A549 (cell line): ENCODE results near the gene LRIG2. TPM values are rescaled to one million over a fixed set of nuclear protein-coding genes. Genes with fewer than 3 reads are reported as not detected.
"Not testable (repeated sequence)": the region's sequence is repeated elsewhere in the genome, so short reads cannot be mapped to it uniquely, and the experiment has no call there.

Experiments
- ATAC-seq, 2 experiments: fragments of 200-7000 bp in 1 of 2; fragments of >200 bp in 1 of 2; cut with Nextera tagmentation in 1 of 2; cut with Tn5 transposase in 1 of 2; 3 replicates each; pipeline versions ENCODE4 v1.8.0 to v1.9.1; 2018 to 2020; ENCODE audit warnings: mild to moderate bottlenecking in 1 of 2, moderate library complexity in 1 of 2
- CTCF ChIA-PET: fragments of 300-600 bp; sonication (Branson Sonifier 250); formaldehyde crosslinking; extraction: SDS; loops from one replicate; lab custom pipeline; 2021; ENCODE audit warnings: antibody characterized with exemption, inconsistent platforms; lab: Yijun Ruan, JAX
- POLR2A ChIA-PET: fragments of 350-600 bp; formaldehyde crosslinking; extraction: SDS; loops from one replicate; lab custom pipeline; 2021; ENCODE audit warnings: antibody characterized with exemption, inconsistent platforms; lab: Yijun Ruan, JAX
- DNase-seq, 2 experiments: peaks; one replicate each; pipeline versions ENCODE4 v3.0.0 to v3.0.0-alpha.2; 2011 to 2016; ENCODE audit warnings: low read depth in 1 of 2, low spot score in 1 of 2
- FAIRE-seq: peaks from 2 replicates; lab custom pipeline; 2011; peaks lifted over from hg19 to GRCh38; lab: Jason Lieb, UNC
- H3K27ac ChIP-seq, 2 experiments: fragments of >200 bp; sonication (Bioruptor Twin); formaldehyde crosslinking; 3 replicates each; pipeline ENCODE4 v1.5.1; 2016 to 2017
- H3K4me1 ChIP-seq: fragments of >200 bp; sonication (Bioruptor Twin); formaldehyde crosslinking; 3 replicates; pipeline ENCODE4 v1.6.1; 2016
- H3K4me2 ChIP-seq: fragments of >200 bp; sonication (Bioruptor Twin); formaldehyde crosslinking; 3 replicates; pipeline ENCODE4 v1.6.1; 2016
- H3K4me3 ChIP-seq: fragments of >200 bp; sonication (Bioruptor Twin); formaldehyde crosslinking; 3 replicates; pipeline ENCODE4 v1.5.1; 2016
- H3K9me3 ChIP-seq: fragments of >200 bp; sonication (Bioruptor Twin); formaldehyde crosslinking; 3 replicates; pipeline ENCODE4 v1.6.1; 2016
- CBX8 ChIP-seq: fragments of 200-600 bp; sonication (generic); IDR thresholded peaks from 2 replicates; pipeline ENCODE4 v1.6.1; 2016
- CHD4 ChIP-seq: fragments of 200-600 bp; sonication (generic); IDR thresholded peaks from 2 replicates; pipeline ENCODE4 v1.6.1; 2016; ENCODE audit warnings: antibody characterized with exemption, mild to moderate bottlenecking, borderline replicate concordance
- E2F6 ChIP-seq: IDR thresholded peaks from 2 replicates; pipeline ENCODE4 v1.6.1; 2012; ENCODE audit warnings: low read depth, borderline replicate concordance
- FOSB ChIP-seq: fragments of 250-450 bp; sonication (Bioruptor Pico); IDR thresholded peaks from 2 replicates; pipeline ENCODE4 v1.5.0; 2020; ENCODE audit warnings: mild to moderate bottlenecking, moderate library complexity
- HMGXB4 ChIP-seq: fragments of 250-450 bp; sonication (Bioruptor Pico); IDR thresholded peaks from 2 replicates; pipeline ENCODE4 v1.5.0; 2021; ENCODE audit warnings: mild to moderate bottlenecking, moderate library complexity, borderline replicate concordance
- HOXB5 ChIP-seq: fragments of 250-450 bp; sonication (Bioruptor Pico); IDR thresholded peaks from 2 replicates; pipeline ENCODE4 v1.5.0; 2020; ENCODE audit warnings: mild to moderate bottlenecking, moderate library complexity
- JUN ChIP-seq, 2 experiments: fragments of >200 bp; sonication (Bioruptor Twin); formaldehyde crosslinking; IDR thresholded peaks; 2 replicates in 1 of 2; 3 replicates in 1 of 2; pipeline ENCODE4 v1.6.1; 2016 to 2017
- MAX ChIP-seq: IDR thresholded peaks from 2 replicates; pipeline ENCODE4 v1.6.1; 2012
- MYC ChIP-seq: IDR thresholded peaks from 2 replicates; pipeline ENCODE4 v1.6.1; 2012; ENCODE audit warnings: mild to moderate bottlenecking, inconsistent platforms, low read length, improper control_type of control experiment, borderline replicate concordance
- PBX3 ChIP-seq: IDR thresholded peaks from 2 replicates; pipeline ENCODE4 v1.6.1; 2012
- PHF8 ChIP-seq: fragments of 200-600 bp; sonication (generic); IDR thresholded peaks from 2 replicates; pipeline ENCODE4 v1.6.1; 2016; ENCODE audit warnings: low read depth, mild to moderate bottlenecking, antibody characterized with exemption, moderate library complexity, borderline replicate concordance
- POLR2A ChIP-seq: IDR thresholded peaks from 2 replicates; pipeline ENCODE4 v1.6.1; 2012; ENCODE audit warnings: mild to moderate bottlenecking, low read length
- RAD21 ChIP-seq, 2 experiments: fragments of >200 bp in 1 of 2; sonication (Bioruptor Twin) in 1 of 2; formaldehyde crosslinking in 1 of 2; IDR thresholded peaks in 1 of 2; conservative IDR thresholded peaks in 1 of 2; 2 replicates in 1 of 2; 3 replicates in 1 of 2; pipeline ENCODE4 v1.6.1; 2012 to 2018; ENCODE audit warnings: inconsistent platforms in 1 of 2
- RARB ChIP-seq: fragments of 250-450 bp; sonication (Bioruptor Pico); IDR thresholded peaks from 2 replicates; pipeline ENCODE4 v1.8.0; 2021; ENCODE audit warnings: mild to moderate bottlenecking, moderate library complexity
- SMC3 ChIP-seq: fragments of >200 bp; sonication (Bioruptor Twin); formaldehyde crosslinking; IDR thresholded peaks from 3 replicates; pipeline ENCODE4 v1.6.1; 2018; ENCODE audit warnings: inconsistent platforms
- WGBS: methylation state at CpG from one replicate; pipeline ENCODE4 v1.1.6; 2017; ENCODE audit errors: missing lambda C conversion rate; 5-methylcytosine and 5-hydroxymethylcytosine counted together
- polyA minus RNA-seq: library from RNA; depleted of rRNA, polyadenylated mRNA; stranded (reverse); fragments of >200 nt; gene quantifications from 2 replicates; pipeline ENCODE4 v1.2.3, GENCODE V29; 2011; rRNA and poly(A)+ RNA removed
- polyA plus RNA-seq, 4 experiments: library from polyadenylated mRNA; depleted of rRNA in 3 of 4; stranded (reverse); fragments of >200 nt; fragmentation: RNase III in 1 of 4; extraction: RNeasy Plus Mini Kit Qiagen cat#74134 plus additional on column Dnase treatment in 1 of 4; gene quantifications; 2 replicates in 3 of 4; 3 replicates in 1 of 4; pipeline ENCODE4 v1.2.3, GENCODE V29; 2011 to 2017
- TF ChIP-seq, protein P1 (sequence below): fragments of 450-650 bp; IDR thresholded peaks from 2 replicates; pipeline ENCODE4 v1.6.1; 2014; ENCODE audit warnings: antibody characterized with exemption
- TF ChIP-seq, protein P2 (sequence below): fragments of >200 bp; sonication (Bioruptor Twin); formaldehyde crosslinking; IDR thresholded peaks from 3 replicates; pipeline ENCODE4 v1.6.1; 2016
- TF ChIP-seq, protein P3 (sequence below): fragments of >200 bp; sonication (Bioruptor Twin); formaldehyde crosslinking; IDR thresholded peaks from 3 replicates; pipeline ENCODE4 v1.5.1; 2016

The LRIG2 gene
- polyA plus RNA-seq (2011; rRNA removed) (7.4 and 9.3 TPM in 2 replicates), polyA plus RNA-seq (2017; fragmentation: RNase III; extraction: RNeasy Plus Mini Kit Qiagen cat#74134 plus additional on column Dnase treatment) (2.8 to 3.0 TPM (median 2.8 TPM) in 3 replicates), polyA minus RNA-seq (18.3 and 20.6 TPM in 2 replicates)
- 2.2 and 2.8 TPM in 2 replicates for polyA plus RNA-seq (2012; cell fraction: cytosol; rRNA removed)
- 4.8 and 7.3 TPM in 2 replicates for polyA plus RNA-seq (2012; cell fraction: nucleus; rRNA removed)

GRCh38 chr1:113072757-113073478, at the start of gene LRIG2:
TSS of gene LRIG2 (plus strand) at chr1:113073198. CDS start at chr1:113073407, 209 bp downstream.
- under 1% methylated on average over 13 of the region's 49 CpGs for WGBS
- peak; percentile 80 to 97 for DNase-seq
- POLR2A ChIA-PET = interaction anchor here (0.5 to 1.9 kb wide), 13 partner anchors 9 to 687 kb away, joined by 3 to 22 read pairs (median 4); partner anchors contain the start of genes MAGI3, PHTF1, PPM1J and SLC16A1
- Histone ChIP-seq H3K27ac (peak within 1 kb of the TSS; percentile 97), H3K4me3 (peak within 1 kb of the TSS; percentile 94), H3K4me2 (peak within 1 kb of the TSS; percentile 82), H3K9me3 (no peaks in the 10 kb centered on the region), H3K4me1 (peaks cover 8% of the 10 kb centered on the region; the same call in 2 of the 3 replicates)
- ATAC-seq = peak; percentile 99
- CTCF ChIA-PET = interaction anchor here (0.5 to 2.4 kb wide), 57 partner anchors 9 to 844 kb away, joined by 3 to 27 read pairs (median 4); partner anchors contain the start of genes MAGI3 and PPM1J
- FAIRE-seq = no peak
- TF ChIP-seq CBX8 (no peak), MYC (no peak), E2F6 (0 out of 2 replicates have a peak, but pooled peaks have one; percentile 19), HMGXB4 (CRISPR knock-in tag) (peak; percentile 34; the same call in 1 of the 2 replicates), SMC3 (peak; percentile 57; the same call in 2 of the 3 replicates), RAD21 (conservative IDR thresholded peaks at IDR 0.05 in 1 of 2, IDR thresholded peaks at IDR 0.05 in 1 of 2) (peak; percentile 45 to 69), JUN (IDR thresholded peaks at IDR 0.05) (peak in 1 of 2 experiments; percentile 70; a peak in 1 of 5 replicates), FOSB (CRISPR knock-in tag) (no peak), PHF8 (peak; percentile 74), RARB (CRISPR knock-in tag) (no peak), PBX3 (peak; percentile 24; the same call in 1 of the 2 replicates), HOXB5 (CRISPR knock-in tag) (no peak), MAX (peak; percentile 54), CHD4 (no peak), POLR2A (peak; percentile 95)
- TF ChIP-seq, protein P1, sequence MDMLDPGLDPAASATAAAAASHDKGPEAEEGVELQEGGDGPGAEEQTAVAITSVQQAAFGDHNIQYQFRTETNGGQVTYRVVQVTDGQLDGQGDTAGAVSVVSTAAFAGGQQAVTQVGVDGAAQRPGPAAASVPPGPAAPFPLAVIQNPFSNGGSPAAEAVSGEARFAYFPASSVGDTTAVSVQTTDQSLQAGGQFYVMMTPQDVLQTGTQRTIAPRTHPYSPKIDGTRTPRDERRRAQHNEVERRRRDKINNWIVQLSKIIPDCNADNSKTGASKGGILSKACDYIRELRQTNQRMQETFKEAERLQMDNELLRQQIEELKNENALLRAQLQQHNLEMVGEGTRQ = no peak
- TF ChIP-seq, protein P2, sequence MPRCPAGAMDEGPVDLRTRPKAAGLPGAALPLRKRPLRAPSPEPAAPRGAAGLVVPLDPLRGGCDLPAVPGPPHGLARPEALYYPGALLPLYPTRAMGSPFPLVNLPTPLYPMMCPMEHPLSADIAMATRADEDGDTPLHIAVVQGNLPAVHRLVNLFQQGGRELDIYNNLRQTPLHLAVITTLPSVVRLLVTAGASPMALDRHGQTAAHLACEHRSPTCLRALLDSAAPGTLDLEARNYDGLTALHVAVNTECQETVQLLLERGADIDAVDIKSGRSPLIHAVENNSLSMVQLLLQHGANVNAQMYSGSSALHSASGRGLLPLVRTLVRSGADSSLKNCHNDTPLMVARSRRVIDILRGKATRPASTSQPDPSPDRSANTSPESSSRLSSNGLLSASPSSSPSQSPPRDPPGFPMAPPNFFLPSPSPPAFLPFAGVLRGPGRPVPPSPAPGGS = peak; percentile 42; the same call in 1 of the 3 replicates
- TF ChIP-seq, protein P3, sequence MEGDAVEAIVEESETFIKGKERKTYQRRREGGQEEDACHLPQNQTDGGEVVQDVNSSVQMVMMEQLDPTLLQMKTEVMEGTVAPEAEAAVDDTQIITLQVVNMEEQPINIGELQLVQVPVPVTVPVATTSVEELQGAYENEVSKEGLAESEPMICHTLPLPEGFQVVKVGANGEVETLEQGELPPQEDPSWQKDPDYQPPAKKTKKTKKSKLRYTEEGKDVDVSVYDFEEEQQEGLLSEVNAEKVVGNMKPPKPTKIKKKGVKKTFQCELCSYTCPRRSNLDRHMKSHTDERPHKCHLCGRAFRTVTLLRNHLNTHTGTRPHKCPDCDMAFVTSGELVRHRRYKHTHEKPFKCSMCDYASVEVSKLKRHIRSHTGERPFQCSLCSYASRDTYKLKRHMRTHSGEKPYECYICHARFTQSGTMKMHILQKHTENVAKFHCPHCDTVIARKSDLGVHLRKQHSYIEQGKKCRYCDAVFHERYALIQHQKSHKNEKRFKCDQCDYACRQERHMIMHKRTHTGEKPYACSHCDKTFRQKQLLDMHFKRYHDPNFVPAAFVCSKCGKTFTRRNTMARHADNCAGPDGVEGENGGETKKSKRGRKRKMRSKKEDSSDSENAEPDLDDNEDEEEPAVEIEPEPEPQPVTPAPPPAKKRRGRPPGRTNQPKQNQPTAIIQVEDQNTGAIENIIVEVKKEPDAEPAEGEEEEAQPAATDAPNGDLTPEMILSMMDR = peak; percentile 94

GRCh38 chr1:113023316-113023715, 49.7 kb upstream of the LRIG2 start:
- POLR2A ChIA-PET, H3K4me1 ChIP-seq, DNase-seq, H3K9me3 ChIP-seq, H3K4me3 ChIP-seq, H3K4me2 ChIP-seq, H3K27ac ChIP-seq, FAIRE-seq, ATAC-seq: not testable (repeated sequence)
- 90% methylated on average over 2 of the region's 4 CpGs for WGBS
- CTCF ChIA-PET = interaction anchor here (1.2 kb wide), 1 partner anchor 30 kb away, joined by 3 read pairs; no protein-coding TSS in a partner anchor
